ENCODE results near the gene VAMP4.

Gene VAMP4

DNA sequence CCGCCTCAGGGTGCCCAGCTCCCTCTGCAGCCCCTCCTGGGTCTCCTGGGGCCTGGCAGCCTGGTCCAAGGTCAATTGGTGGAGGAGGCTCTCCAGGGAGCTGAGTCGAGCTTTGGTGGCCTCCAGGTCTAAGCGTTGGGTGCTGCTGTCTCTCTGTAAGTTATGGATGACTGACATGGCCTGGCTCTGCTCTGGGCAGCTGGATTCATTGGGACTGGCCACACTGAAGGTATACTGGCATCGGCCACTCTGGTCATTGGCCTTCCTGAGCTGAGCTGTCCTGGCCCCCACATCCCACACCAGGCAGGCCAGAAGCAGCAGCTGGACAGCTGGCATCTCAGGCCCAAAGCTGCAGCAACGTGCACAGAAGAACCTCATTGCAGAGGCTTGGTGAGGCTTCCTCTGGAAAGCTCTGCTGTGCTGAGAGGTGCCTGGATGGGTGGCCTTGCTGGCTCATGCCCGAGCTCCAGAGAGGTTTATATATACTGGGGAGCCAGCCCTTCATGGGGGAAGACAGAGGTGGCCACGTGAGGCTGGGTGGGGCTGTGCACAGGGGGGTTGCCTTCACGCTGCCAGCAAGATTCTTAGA lies 89.5 kb downstream of the VAMP4 start, which contains the start of gene MYOC:
MYOC (minus strand) TSS at position 455 of the 589 bp plus-strand sequence; CDS start at position 378, 77 bp downstream.
- Mint-ChIP-seq H3K4me3 (no peak within 1 kb of the TSS), H3K27ac (no peak within 1 kb of the TSS), H3K36me3 (no peaks in the 10 kb centered on the region), H3K4me1 (peaks cover 11% of the 10 kb centered on the region), H3K27me3 (peaks cover 1% of the 10 kb centered on the region), H3K9me3 (no peaks in the 10 kb centered on the region)
